22Rv1 (cell line): ENCODE results near the gene PCSK7.
"Not testable (repeated sequence)": the region's sequence is repeated elsewhere in the genome, so short reads cannot be mapped to it uniquely, and the experiment has no call there.

Experiments
- ZFX ChIP-seq: fragments of 450-650 bp; IDR thresholded peaks from 2 replicates; pipeline ENCODE4 v1.6.1; 2017; ENCODE audit warnings: antibody characterized with exemption, borderline replicate concordance
- TF ChIP-seq, protein P1 (sequence below): fragments of 450-650 bp; IDR thresholded peaks from 2 replicates; pipeline ENCODE4 v1.5.1; 2017; ENCODE audit warnings: mild to moderate bottlenecking

DNA sequence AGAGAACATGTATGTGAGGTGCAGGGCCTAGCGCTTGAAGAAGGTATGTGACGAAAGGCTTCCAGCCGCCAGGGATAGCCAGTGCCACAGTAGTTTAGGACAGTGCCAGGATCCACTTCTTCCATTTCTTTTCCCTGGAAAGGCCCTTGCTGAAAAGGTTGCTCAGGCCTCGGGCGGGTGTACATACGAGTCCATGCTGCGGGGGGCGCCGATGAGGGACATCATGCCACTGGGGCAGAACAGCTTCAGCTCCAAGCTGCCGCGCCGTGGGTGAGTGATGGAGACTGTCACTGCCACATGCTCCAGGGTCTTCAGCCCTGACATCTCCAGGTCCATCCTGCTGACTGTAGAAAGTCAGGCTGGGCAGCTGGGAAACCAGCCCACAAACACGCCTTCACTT is 23.2 kb downstream of the PCSK7 start:
- TF ChIP-seq, protein P1, sequence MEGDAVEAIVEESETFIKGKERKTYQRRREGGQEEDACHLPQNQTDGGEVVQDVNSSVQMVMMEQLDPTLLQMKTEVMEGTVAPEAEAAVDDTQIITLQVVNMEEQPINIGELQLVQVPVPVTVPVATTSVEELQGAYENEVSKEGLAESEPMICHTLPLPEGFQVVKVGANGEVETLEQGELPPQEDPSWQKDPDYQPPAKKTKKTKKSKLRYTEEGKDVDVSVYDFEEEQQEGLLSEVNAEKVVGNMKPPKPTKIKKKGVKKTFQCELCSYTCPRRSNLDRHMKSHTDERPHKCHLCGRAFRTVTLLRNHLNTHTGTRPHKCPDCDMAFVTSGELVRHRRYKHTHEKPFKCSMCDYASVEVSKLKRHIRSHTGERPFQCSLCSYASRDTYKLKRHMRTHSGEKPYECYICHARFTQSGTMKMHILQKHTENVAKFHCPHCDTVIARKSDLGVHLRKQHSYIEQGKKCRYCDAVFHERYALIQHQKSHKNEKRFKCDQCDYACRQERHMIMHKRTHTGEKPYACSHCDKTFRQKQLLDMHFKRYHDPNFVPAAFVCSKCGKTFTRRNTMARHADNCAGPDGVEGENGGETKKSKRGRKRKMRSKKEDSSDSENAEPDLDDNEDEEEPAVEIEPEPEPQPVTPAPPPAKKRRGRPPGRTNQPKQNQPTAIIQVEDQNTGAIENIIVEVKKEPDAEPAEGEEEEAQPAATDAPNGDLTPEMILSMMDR = not testable (repeated sequence)
- not testable (repeated sequence) for TF ChIP-seq ZFX
